NCI-H1417 treated with DMSO at 0.1 percent for 48 hours (cell line): Measurements from ENCODE around the gene LUC7L3.

ENCODE experiments used
- DNase-seq: peaks from one replicate; lab custom pipeline; 2025; lab: John Stamatoyannopoulos, UW

Gene LUC7L3

GRCh38 chr17:50762177-50762576 is 42.8 kb downstream of the LUC7L3 start:
- DNase-seq = no peak

- no peak for DNase-seq
Measured at GRCh38 chr17:50763716-50764475, 44.5 kb downstream of the LUC7L3 start.

- DNase-seq = no peak
Measured at GRCh38 chr17:50764734-50765149, 45.3 kb downstream of the LUC7L3 start.

GRCh38 chr17:50765454-50766221 is 46.2 kb downstream of the LUC7L3 start:
- no peak for DNase-seq

- no peak for DNase-seq
Measured at GRCh38 chr17:50766222-50767023, 47.0 kb downstream of the LUC7L3 start.

- no peak for DNase-seq
Measured at GRCh38 chr17:50767030-50767429, 47.6 kb downstream of the LUC7L3 start.

- no peak for DNase-seq
Measured at GRCh38 chr17:50767446-50767845, 48.0 kb downstream of the LUC7L3 start, which contains the start of gene ANKRD40CL. Gene ANKRD40CL, minus strand, starts transcription at chr17:50767518. Its CDS starts 605 bp downstream, at chr17:50766913.

- DNase-seq = no peak
Measured at GRCh38 chr17:50768346-50768761, 49.0 kb downstream of the LUC7L3 start.

GRCh38 chr17:50769884-50770283 is 50.5 kb downstream of the LUC7L3 start:
- DNase-seq = no peak

GRCh38 chr17:50770346-50770745 is 50.9 kb downstream of the LUC7L3 start:
- DNase-seq = no peak

GRCh38 chr17:50771991-50772785 is 52.8 kb downstream of the LUC7L3 start:
- no peak for DNase-seq

- no peak for DNase-seq
Measured at GRCh38 chr17:50774225-50774803, 54.9 kb downstream of the LUC7L3 start.

GRCh38 chr17:50775926-50776325 is 56.5 kb downstream of the LUC7L3 start:
- DNase-seq = no peak

- DNase-seq = no peak
Measured at GRCh38 chr17:50778471-50778870, 59.1 kb downstream of the LUC7L3 start.

- no peak for DNase-seq
Measured at GRCh38 chr17:50778988-50779387, 59.6 kb downstream of the LUC7L3 start.

- no peak for DNase-seq
Measured at GRCh38 chr17:50779747-50780353, 60.4 kb downstream of the LUC7L3 start.

GRCh38 chr17:50781167-50781566 is 61.8 kb downstream of the LUC7L3 start:
- no peak for DNase-seq

GRCh38 chr17:50783193-50783660 is 63.8 kb downstream of the LUC7L3 start:
- DNase-seq = peak; percentile 53

- DNase-seq = no peak
Measured at GRCh38 chr17:50783905-50784304, 64.5 kb downstream of the LUC7L3 start.

- no peak for DNase-seq
Measured at GRCh38 chr17:50785126-50785525, 65.7 kb downstream of the LUC7L3 start.
